Left colon (tissue), 2 donors: ENCODE data around the gene DNAJC17. TPM values are rescaled to one million over a fixed set of nuclear protein-coding genes. Genes with fewer than 3 reads are reported as not detected.

ENCODE experiments used
- ATAC-seq: fragments of 200-7000 bp; cut with Tn5 transposase; one replicate; pipeline ENCODE4 v1.9.1; 2020; ENCODE audit warnings: mild to moderate bottlenecking, moderate library complexity
- DNase-seq, 2 donors: peaks; one replicate each; pipeline ENCODE4 v3.0.0-alpha.2; 2020
- intact Hi-C, 2 donors: fragments of 100-400 bp; cut with DNase I in 1 of 2; cut with micrococcal nuclease in 1 of 2; formaldehyde crosslinking; loops; one replicate each; pipeline versions ENCODE4 v1.11.2 to v1.14.0; 2022; cut with DNase I, micrococcal nuclease
- total RNA-seq, 2 donors: library from RNA; stranded (reverse); fragmentation: NEBNext Ultra II Directional; extraction: Animal tissue kit (Norgen Biotek cat#: 25700); gene quantifications; one replicate each; pipeline ENCODE4 v1.2.1, GENCODE V29; 2021
- donor health status: DM: no; HTN: no; CAD: no.
- donor health status: DM: yes; HTN: yes; CAD: no.

Gene DNAJC17
- total RNA-seq, 2 donors from 2014 or later: 32.8 to 36.9 TPM

DNA sequence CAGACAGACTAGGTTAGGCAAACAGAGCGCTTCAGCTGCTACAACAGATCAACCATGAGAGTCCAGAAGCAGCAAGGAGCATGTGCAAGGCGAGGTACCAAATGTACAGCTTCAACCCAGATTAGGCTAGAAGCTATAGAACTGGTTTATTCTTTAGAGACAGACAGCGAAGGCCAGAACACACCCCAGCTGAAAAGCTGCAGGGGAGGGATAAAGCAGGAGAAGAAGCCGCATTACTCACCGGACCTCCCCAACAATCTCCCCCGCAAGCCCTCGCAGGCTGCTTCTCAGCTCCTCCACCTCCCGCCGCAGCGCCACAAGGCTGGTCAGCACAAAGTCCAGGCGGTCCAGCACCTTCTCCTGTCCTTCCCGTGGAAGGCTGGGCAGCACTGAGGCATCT lies 55.5 kb downstream of the DNAJC17 start:
- intact Hi-C loops: no loop called here
- ATAC-seq (no peak), DNase-seq (no peak)

DNA sequence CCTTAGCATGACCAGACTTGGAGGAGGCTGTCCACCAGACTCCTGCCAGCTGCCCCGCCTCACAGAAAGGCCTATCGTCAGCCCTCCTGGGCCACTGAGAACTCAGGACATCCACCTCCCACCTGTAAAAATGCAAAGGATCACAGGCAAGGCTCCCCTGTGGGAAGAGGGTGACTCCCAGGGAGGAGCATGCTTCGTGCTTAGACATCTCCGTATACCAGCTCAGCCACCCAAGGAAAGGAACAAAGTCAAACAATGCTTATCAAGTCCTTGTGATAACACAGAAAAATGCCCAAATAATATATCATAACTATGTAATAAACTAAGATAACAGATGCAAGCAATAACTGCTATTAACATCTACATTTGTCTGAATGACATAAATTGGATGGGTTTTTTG lies 56.4 kb downstream of the DNAJC17 start:
- no peak for ATAC-seq
- no peak for DNase-seq
- intact Hi-C loops: no loop called here

DNA sequence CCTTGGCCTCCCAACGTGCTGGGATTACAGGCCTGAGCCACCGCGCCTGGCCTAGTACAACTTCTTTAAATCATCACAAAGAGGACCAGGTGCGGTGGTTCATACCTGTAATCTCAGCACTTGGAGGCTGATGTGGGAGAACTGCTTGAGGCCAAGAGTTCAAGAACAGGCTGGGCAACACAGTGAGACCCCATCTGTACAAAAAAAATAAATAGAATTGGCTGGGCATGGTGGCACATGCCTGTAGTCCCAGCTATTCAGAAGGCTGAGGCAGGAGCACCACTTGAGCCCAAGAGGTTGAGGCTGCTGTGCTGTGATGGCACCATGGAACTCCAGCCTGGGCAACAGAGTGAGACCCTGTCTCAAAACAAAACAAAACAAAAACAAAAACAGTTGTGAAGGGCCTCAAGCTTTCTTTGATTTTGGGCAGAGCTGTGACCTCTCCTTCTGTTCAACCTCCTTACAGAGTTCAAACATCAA lies 58.1 kb downstream of the DNAJC17 start:
- intact Hi-C loops: no loop called here
- ATAC-seq: no peak
- DNase-seq: no peak

DNA sequence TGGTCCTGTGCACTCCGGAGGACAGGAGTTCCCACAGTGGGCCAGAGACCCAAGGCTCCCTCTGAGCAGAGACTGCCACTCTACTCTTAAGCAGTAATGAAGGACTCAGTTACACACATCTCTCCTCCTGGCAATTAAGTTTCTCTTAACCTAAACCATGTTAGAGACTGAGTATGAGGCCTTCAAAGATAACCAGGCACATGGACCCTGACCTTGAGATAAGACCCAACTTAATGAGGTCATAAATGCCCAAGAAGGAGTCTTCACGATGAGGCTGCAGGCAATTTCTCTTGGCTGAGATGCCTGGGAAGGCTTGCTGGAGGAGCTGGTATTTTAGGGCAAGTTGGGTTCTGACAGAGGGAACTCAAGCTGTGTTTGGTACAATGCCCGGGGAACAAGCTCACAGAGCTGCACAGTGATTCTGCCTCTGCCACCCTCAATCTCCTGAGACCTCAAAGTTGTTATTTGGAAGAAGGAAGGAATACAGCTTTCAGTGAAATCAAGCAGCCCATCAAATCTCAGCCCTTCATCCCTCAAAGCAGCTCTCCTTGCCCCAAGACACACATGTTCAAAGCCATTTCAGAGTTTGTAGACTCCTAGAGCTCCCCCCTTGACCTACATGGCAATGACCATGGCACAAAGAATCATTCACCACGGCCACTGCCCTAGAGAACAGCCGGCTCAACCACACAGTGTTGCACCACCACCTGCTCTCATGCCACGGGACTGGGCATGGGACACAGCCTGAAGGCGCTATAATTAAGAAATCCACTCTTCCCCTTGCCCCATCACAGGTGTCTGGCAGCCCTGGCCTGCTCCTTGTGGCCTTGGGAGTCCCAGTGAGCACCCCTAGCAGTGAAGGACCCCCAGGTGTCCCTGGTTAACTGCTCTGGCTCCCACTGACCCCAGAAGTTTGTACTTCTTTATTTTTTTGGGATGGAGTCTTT lies 59.3 kb downstream of the DNAJC17 start:
- intact Hi-C loops: no loop called here
- ATAC-seq (peak; percentile 71), DNase-seq (no peak)

DNA sequence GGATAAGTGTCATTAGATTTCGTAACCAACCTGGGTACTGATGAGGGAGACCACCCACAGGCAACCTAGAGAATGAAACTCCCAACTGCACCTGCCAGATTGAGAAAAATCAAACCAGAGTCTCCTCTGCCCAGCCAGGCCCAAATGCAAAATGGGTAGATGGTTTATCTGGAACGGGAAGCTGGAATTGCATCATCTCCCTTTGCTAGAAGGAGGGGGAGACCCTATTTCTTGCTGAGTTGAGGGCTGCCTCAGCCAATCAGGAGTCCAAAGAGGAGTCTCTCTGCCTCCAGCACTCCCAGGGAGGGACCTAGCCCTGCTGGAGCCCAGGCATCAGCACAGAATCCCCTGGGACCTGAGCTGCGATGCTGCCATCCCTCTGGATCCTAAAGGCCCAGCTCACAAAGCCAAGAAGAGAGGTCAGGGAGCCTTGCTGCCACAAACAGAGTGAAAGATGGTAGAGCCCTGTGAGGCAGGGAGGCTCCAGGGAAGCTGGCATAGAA lies 60.3 kb downstream of the DNAJC17 start:
- DNase-seq (no peak), ATAC-seq (no peak)
- intact Hi-C loops: no loop called here

DNA sequence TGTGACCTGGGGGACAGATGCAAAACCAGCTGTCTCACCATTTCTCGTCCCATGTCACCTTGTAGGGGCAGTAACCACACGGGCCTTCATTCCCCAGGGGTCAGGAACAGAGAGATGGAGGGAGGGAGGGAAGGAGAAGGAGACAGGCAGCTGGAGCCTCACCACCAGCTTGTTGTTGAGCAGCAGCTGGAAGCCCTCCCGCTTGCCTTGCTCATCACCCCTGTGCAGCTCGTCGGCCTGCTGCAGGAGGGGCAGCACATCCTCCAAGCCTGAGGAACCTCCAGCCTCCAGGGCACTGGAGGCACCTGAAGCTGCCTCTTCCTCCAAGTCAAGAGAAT lies 62.5 kb downstream of the DNAJC17 start:
- ATAC-seq (no peak), DNase-seq (no peak)
- intact Hi-C loops: no loop called here

DNA sequence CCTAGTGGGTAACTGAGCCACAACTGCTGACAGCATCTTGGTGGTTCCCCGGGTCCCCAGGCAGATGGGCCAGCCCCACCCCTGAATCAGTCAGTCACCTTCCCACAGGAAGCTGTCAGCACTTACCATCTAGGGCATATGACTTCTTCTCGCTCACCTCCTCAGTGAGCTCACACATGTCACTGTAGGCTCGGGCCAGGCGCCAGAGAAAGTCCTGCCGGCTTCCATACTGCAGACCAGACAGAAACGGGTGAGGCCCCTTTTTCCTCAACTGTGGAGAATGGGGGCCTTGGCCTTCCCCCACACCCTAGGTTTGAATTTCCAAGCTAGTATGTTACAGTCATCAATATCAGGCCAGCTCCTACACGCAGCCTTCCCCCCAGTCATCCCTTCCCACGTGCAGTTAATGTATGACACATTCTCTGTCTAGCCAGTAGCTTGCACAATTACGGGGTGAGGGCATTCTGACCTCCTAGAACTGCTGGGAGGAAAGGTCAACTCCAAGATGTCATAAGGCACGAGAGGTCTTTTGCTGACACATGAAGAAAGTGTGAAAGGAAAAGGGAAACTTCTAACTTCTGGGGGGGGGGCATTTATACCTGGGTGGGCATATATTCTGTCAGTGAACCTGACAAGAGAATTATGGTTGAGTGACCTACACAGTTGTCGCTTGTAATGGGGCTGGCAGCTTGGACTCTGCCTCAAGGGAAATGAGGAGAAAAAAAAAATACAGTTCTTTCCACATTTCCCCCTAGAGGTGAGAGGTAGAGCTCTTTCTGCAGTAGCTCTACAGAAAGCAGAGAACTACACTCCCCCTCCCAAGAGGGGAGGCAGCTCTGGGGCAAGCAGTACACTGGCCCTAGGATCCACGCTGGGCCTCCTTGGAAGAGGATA lies 63.1 kb downstream of the DNAJC17 start:
- ATAC-seq: no peak
- DNase-seq: no peak
- intact Hi-C loops: no loop called here

DNA sequence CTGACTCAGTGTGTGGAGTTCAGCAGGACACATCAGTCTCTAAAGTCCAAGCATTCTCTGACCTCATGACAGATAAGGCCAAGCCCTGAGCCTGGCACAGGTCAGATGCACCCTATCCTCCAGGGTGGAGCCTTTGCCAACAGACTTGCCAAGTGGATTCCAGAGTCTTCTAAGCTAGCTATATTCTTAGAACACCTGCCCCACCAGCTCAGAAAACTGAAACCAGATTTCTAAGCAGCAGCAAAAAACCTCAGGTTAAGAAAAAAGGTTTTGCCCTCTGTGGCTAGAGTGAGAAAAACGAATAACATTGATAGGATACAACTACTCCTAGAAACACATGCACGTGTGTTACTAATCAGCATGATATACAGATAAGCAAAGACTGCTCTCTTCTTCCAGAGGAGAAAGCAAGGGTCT lies 63.8 kb downstream of the DNAJC17 start:
- intact Hi-C loops: no loop called here
- ATAC-seq (no peak), DNase-seq (no peak)

DNA sequence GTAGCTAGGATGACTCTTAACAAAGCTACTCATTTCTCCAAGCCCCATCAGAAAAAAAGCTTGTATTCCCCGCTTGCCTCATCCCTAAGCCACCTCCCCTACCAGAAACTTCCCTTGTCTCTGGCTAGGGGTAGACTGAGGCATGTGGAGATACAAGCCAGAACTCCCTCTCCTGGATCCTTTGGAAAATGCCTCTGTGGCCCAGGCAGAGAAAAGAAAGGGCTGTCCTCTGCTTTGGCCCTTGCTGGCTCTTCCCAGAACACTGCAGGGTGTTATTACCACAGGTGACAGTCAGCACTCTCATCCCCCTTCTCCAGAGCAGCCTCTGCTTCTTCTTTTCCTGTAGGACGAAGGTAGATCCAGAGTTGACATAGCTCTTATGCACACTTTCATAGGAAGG lies 67.4 kb downstream of the DNAJC17 start:
- DNase-seq (no peak), ATAC-seq (no peak)
- intact Hi-C loops: no loop called here

DNA sequence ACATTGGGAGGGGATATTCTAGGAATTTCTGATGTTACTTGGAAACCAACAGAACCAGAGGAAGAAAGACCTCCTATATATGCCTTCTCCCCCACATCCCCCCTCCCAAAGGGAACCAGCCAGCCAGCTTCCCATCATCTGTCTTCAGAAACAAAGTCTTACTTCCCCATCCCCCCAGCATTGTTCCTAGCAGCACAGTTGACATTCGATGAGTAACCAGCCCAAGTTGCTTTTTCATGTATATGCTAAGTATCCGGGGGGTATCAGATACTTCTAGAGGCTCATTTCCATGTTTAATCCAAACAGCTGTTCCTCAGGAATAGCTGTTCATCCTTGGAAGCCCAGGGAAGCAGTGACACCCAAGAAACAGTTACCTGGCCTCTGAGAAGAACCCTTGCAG lies 68.2 kb downstream of the DNAJC17 start:
- intact Hi-C loops: no loop called here
- DNase-seq (no peak), ATAC-seq (no peak)

DNA sequence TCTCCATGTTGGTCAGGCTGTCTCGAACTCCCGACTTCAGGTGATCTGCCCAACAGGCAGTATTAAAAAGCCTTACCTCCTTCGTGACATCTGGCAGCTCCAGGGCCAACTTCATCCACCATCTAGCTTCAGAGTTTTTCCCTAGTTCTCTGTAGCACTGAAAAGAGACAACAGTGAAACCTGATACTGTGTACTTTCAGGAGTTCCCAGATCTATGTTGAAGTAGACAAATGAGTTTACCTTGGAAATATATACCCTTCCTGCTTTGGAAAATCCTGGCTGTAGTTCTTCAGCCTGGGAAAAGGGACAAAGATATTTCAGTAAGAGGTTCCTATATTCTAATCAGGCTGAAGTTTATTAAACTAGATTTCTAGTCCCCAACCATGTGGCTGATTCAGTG lies 70.2 kb downstream of the DNAJC17 start:
- no peak for ATAC-seq
- no peak for DNase-seq
- intact Hi-C loops: no loop called here

DNA sequence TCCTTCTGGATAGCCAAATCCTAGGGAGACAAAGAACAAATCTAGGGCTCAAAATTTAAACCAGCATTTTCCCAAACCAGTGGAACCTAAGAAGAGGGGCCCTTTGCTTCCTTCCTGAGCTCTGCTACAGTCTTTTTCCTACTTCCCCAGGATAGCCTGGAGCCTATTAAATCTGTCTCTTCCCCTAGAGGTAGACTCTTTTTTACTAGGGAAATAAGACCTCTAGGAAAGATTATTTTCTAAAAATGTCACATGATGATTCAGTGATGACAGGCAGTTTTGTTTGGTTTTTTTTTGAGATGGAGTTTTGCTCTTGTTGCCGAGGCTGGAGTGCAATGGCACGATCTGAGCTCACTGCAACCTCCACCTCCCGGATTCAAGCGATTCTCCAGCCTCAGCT lies 70.7 kb downstream of the DNAJC17 start:
- intact Hi-C loops: no loop called here
- ATAC-seq (no peak), DNase-seq (no peak)

DNA sequence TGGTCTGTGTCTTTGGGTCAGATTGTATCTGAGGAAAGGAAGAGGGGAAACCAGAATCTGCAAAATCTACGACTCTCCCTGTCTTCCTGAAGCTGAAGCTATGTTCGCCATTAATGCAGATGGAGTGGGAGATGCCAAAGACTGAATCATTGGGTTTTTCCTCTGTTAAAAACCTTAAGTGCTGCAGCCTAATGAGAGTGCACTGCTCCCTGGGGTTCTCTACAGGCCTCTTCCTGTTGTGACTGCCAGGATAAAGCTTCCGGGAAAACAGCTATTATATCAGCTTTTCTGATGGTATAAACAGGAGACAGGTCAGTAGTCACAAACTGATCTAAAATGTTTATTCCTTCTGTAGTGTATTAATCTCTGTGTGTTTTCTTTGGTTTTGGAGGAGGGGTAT lies 76.2 kb downstream of the DNAJC17 start:
- ATAC-seq (no peak), DNase-seq (no peak)
- intact Hi-C loops: no loop called here

DNA sequence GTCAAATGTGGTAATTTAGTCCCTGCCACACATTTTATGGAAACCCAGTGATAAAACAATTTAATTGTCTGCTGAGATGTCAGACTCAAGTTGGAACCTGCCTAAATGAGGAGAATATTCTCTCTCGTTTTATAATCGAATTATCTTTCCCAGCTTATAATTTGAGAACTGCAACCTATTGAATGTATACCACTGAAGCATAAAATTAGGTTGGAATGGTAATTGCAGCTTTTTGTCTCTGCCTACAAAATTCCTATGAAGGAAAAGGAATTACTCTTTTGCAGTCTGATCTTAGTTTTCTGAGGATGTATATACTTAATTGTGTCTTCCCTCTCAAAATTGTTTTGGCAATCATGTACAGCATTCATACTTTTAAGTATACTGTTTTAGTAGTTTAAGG lies 83.4 kb downstream of the DNAJC17 start:
- intact Hi-C loops: no loop called here
- ATAC-seq: no peak
- no peak for DNase-seq

DNA sequence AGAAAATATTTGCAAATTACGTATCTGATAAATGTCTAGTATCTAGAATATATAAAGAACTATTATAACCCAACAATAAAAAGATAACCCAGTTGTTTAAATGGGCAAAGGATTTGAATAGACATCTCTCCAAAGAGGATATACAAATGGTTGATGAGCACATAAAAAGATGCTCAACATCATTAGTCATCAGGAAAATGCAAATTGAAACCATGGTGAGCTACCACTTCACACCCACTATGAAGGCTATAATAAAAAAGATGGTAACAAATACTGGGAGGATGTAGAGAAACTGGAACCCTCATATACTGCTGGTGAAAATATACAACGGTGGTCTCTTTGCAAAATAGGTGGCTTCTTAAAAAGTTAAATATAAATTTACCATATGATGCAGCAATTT lies 84.3 kb downstream of the DNAJC17 start:
- DNase-seq: no peak
- ATAC-seq: no peak
- intact Hi-C loops: no loop called here

DNA sequence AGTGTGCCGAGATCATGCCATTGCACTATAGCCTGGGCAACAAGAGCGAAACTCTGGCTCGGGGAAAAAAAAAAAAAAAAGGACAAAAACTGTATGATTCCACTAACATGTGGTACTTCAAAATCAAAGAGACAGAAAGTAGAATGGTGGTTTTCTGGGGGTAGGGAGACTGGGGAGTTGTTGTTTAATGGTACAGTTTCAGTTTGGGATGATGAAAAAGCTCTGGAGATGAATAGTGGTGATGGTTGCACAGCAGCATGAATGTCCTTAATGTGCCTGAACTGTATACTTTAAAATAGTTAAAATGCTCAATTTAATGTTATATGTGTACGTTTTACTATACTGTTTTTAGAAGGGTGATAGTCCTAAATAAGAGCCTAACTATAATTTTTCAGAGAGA lies 84.9 kb downstream of the DNAJC17 start:
- DNase-seq (no peak), ATAC-seq (no peak)
- intact Hi-C loops: no loop called here

DNA sequence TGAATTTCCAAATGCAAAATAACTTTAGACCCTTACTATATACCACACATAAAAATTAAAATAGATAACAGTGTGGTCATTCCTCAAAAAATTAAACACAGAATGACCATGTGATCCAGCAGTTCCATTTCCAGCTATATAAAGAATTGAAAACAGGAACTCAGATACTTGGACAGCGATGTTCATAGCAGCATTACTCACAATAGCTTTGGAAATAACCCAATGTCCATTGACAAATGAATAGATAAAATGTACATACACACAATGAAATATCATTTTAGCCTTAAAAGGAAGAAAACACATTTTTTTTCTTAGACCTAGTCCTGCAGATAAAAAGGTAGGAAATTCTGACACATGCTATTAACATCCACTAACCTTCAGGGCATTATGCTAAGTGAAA lies 85.6 kb downstream of the DNAJC17 start:
- intact Hi-C loops: no loop called here
- ATAC-seq (no peak), DNase-seq (no peak)

DNA sequence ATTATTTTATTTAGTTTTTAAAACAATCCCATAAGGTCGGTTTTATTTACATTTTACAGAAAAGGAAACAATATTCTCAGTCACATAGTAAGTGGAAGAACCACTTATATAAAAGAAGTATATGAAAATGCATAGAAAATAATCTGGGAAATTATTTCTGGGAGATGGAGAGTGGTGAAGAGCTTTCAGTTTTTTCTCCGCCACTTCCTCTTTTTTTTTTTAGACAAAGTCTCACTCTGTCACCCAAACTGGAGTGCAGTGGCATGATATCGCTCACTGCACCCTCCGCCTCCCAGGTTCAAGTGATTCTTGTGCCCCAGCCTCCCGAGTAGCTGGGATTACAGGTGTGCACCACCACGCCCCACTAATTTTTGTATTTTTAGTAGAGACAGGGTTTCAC lies 91.1 kb downstream of the DNAJC17 start:
- no peak for ATAC-seq
- DNase-seq: no peak
- intact Hi-C loops: no loop called here
